Activated naive CD8-positive, alpha-beta T cell (primary cell): ENCODE results near the gene FSHB.
"Not testable (repeated sequence)": the region's sequence is repeated elsewhere in the genome, so short reads cannot be mapped to it uniquely, and the experiment has no call there.

Experiments used
- H3K27ac Mint-ChIP-seq: one replicate; pipeline ENCODE4 v1.8.0; 2021; ENCODE audit warnings: mixed read lengths
- H3K27me3 Mint-ChIP-seq: one replicate; pipeline ENCODE4 v1.8.0; 2021; ENCODE audit warnings: mixed read lengths
- H3K36me3 Mint-ChIP-seq: one replicate; pipeline ENCODE4 v1.8.0; 2021; ENCODE audit warnings: mixed read lengths
- H3K4me1 Mint-ChIP-seq: one replicate; pipeline ENCODE4 v1.8.0; 2021; ENCODE audit warnings: low read depth, mixed read lengths
- H3K4me3 Mint-ChIP-seq: one replicate; pipeline ENCODE4 v1.8.0; 2021; ENCODE audit warnings: mild to moderate bottlenecking, mixed read lengths
- H3K9me3 Mint-ChIP-seq: one replicate; pipeline ENCODE4 v1.8.0; 2021; ENCODE audit warnings: low read depth, mixed read lengths

The FSHB gene

GRCh38 chr11:30245621-30246020, 14.8 kb downstream of the FSHB start:
- H3K36me3 Mint-ChIP-seq: no peaks in the 10 kb centered on the region
- H3K4me1 Mint-ChIP-seq: no peaks in the 10 kb centered on the region
- H3K27me3 Mint-ChIP-seq: peaks cover 6% of the 10 kb centered on the region
- H3K4me3 Mint-ChIP-seq: no peak overlapping the region
- H3K9me3 Mint-ChIP-seq: no peaks in the 10 kb centered on the region
- no peak overlapping the region for H3K27ac Mint-ChIP-seq

GRCh38 chr11:30254307-30255298, 23.8 kb downstream of the FSHB start:
- H3K4me3 Mint-ChIP-seq: no peak overlapping the region
- no peak overlapping the region for H3K27ac Mint-ChIP-seq
- H3K4me1 Mint-ChIP-seq: no peaks in the 10 kb centered on the region
- H3K36me3 Mint-ChIP-seq: no peaks in the 10 kb centered on the region
- peaks cover 4% of the 10 kb centered on the region for H3K27me3 Mint-ChIP-seq
- no peaks in the 10 kb centered on the region for H3K9me3 Mint-ChIP-seq

GRCh38 chr11:30255637-30256036, 24.8 kb downstream of the FSHB start:
- Mint-ChIP-seq H3K9me3 (no peaks in the 10 kb centered on the region), H3K27ac (no peak overlapping the region), H3K27me3 (peaks cover 4% of the 10 kb centered on the region), H3K36me3 (no peaks in the 10 kb centered on the region), H3K4me3 (no peak overlapping the region), H3K4me1 (no peaks in the 10 kb centered on the region)

DNA sequence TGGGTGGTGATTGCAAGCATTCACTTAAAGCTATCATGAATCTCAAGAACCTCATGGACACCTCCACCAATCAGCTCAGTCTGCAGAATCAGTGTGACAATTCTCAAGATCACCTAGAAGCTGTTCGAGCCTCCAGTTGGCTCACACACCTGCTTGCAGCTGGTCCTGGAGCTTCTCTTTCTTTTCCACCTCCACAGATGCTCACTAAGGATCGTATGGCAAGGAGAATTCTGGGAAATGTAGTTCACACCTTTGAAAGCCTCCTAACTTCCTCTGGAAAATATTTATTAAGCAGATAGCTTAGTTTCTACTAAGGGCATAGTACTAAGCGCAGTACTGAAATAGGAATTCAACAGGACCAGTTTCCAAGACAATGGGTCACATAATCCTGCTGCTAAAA, 26.2 kb downstream of the FSHB start:
- Mint-ChIP-seq H3K4me1 (no peaks in the 10 kb centered on the region), H3K4me3 (no peak overlapping the region), H3K36me3 (no peaks in the 10 kb centered on the region), H3K27ac (no peak overlapping the region), H3K27me3 (peaks cover 4% of the 10 kb centered on the region), H3K9me3 (no peaks in the 10 kb centered on the region)

DNA sequence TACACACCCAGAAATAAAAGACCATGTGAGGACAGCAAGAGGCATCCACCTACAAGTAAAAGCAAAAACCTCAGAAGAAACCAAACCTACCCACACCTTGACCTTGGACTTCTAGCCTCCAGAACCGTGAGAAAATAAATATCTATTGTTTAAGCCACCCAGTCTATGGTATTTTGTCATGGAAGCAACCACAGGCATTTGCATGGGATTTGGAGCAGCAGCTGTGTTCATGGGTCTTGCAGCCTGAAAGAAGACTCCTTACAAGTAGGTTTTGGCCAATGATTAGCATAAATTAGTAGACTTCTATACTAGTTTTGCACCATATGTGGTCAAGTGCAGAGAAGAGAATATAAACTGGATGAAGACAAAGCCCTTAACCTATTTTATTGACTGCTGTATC, 27.9 kb downstream of the FSHB start:
- H3K36me3 Mint-ChIP-seq: no peaks in the 10 kb centered on the region
- no peaks in the 10 kb centered on the region for H3K4me1 Mint-ChIP-seq
- H3K4me3 Mint-ChIP-seq: no peak overlapping the region
- no peaks in the 10 kb centered on the region for H3K9me3 Mint-ChIP-seq
- no peak overlapping the region for H3K27ac Mint-ChIP-seq
- H3K27me3 Mint-ChIP-seq: peaks cover 2% of the 10 kb centered on the region

- Mint-ChIP-seq H3K27ac (no peak overlapping the region), H3K4me3 (no peak overlapping the region), H3K36me3 (peaks cover 2% of the 10 kb centered on the region), H3K27me3 (peaks cover 2% of the 10 kb centered on the region), H3K9me3 (no peaks in the 10 kb centered on the region), H3K4me1 (no peaks in the 10 kb centered on the region)
Measured at GRCh38 chr11:30260813-30261212, 30.0 kb downstream of the FSHB start.

DNA sequence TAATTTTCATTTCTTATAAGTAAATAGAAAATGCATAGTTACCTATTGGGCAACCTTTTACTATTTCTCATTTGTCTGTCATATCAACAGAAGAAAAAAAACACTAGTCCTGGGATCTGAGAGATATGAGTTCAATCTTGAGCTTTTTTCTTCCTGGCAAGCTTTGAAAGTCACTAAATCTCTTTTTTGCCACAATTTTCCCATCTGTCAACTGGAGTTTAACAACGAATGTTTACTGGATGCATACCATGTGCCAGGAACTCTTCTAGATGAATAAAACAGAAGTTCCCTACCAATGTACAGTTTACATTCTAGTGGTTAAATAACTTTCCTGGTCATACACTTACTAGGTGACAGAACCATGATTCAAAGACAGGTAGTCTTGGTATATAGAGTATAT, 31.0 kb downstream of the FSHB start:
- no peaks in the 10 kb centered on the region for H3K9me3 Mint-ChIP-seq
- H3K27ac Mint-ChIP-seq: no peak overlapping the region
- H3K4me1 Mint-ChIP-seq: no peaks in the 10 kb centered on the region
- no peak overlapping the region for H3K4me3 Mint-ChIP-seq
- peaks cover 2% of the 10 kb centered on the region for H3K36me3 Mint-ChIP-seq
- H3K27me3 Mint-ChIP-seq: peaks cover 2% of the 10 kb centered on the region

DNA sequence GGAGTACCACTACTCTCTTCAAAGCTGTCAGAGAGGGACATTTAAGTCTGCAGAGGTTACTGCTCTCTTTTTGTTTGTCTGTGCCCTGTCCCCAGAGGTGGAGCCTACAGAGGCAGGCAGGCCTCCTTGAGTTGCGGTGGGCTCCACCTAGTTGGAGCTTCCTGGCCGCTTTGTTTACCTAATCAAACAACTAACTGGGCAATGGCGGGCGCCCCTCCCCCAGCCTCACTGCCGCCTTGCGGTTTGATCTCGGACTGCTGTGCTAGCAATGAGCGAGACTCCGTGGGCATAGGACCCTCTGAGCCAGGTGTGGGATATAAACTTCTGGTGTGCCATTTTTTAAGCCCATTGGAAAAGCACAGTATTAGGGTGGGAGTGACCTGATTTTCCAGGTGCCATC, 37.8 kb downstream of the FSHB start:
- H3K36me3 Mint-ChIP-seq, H3K27ac Mint-ChIP-seq, H3K27me3 Mint-ChIP-seq, H3K4me3 Mint-ChIP-seq, H3K4me1 Mint-ChIP-seq, H3K9me3 Mint-ChIP-seq: not testable (repeated sequence)

GRCh38 chr11:30270671-30271070, 39.9 kb downstream of the FSHB start:
- no peaks in the 10 kb centered on the region for H3K36me3 Mint-ChIP-seq
- no peak overlapping the region for H3K4me3 Mint-ChIP-seq
- H3K4me1 Mint-ChIP-seq: no peaks in the 10 kb centered on the region
- no peaks in the 10 kb centered on the region for H3K9me3 Mint-ChIP-seq
- H3K27me3 Mint-ChIP-seq: peaks cover 2% of the 10 kb centered on the region
- H3K27ac Mint-ChIP-seq: no peak overlapping the region

- Mint-ChIP-seq H3K9me3 (no peaks in the 10 kb centered on the region), H3K4me1 (peaks cover 18% of the 10 kb centered on the region), H3K27me3 (no peaks in the 10 kb centered on the region), H3K36me3 (no peaks in the 10 kb centered on the region), H3K27ac (no peak overlapping the region), H3K4me3 (no peak overlapping the region)
Measured at GRCh38 chr11:30277176-30277575, 46.4 kb downstream of the FSHB start.

DNA sequence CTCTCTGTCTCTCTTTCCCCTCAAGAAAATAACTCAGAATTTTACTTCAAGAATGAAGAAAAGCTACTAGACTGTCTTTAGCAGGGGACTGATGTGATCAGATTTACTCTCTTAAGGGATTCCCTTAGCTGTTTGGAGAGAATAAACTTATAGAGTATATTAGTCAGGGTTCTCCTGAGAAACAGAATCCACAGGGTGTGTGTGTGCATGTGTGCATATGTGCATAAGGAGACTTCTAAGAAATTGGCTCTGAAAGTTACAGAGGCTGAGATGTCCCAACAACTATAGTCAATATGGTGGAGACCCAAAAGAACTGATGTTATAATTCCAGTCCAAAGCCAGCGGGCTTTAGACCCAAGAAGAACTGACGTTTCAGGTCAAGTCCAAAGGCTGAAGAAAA, 49.0 kb downstream of the FSHB start:
- Mint-ChIP-seq H3K27me3 (no peaks in the 10 kb centered on the region), H3K4me3 (no peak overlapping the region), H3K9me3 (no peaks in the 10 kb centered on the region), H3K4me1 (peaks cover 27% of the 10 kb centered on the region), H3K27ac (no peak overlapping the region), H3K36me3 (no peaks in the 10 kb centered on the region)

DNA sequence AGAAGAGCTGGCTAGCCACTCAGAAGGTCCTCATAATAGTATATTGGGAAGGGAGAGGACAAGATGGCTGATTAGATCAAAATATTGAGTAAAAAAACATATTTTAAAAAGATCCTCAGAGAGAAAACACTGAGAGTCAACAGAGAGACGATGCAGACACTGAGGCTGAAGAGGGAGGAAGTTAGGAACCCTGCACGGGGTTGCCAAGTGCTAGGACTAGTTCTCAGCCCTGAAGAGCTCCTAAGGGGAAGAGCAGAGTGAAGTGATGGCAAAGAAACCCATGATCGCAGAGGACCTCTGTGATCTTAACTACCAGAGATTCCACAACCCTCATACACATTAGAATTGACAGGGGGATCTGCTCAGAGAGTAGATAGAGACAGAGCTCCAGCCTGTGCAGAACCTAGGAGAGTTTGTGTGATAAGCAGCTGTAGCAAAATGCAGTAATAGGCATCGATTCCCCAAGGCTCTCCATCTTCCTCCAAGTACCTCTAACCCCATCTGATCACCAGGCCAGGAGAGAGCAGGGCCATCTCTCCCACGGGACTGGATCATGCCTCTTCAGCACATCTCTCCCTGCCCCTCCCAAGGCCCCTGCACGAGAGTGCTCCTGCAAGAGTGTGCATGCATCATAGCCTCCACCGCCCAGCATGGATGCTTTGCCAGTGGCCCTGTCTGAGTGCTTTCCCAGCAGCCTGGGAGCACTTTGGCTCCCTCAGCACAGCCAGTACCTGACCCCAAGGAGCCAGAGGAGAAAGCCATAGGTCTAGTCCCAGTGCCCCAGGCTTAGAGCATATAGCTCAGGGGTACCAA, 50.9 kb downstream of the FSHB start:
- Mint-ChIP-seq H3K4me1 (peaks cover 27% of the 10 kb centered on the region), H3K27me3 (no peaks in the 10 kb centered on the region), H3K27ac (no peak overlapping the region), H3K36me3 (no peaks in the 10 kb centered on the region), H3K9me3 (no peaks in the 10 kb centered on the region), H3K4me3 (peak overlapping the region; percentile 46)

GRCh38 chr11:30282289-30282631, 51.4 kb downstream of the FSHB start:
- no peaks in the 10 kb centered on the region for H3K27me3 Mint-ChIP-seq
- H3K27ac Mint-ChIP-seq: no peak overlapping the region
- H3K4me1 Mint-ChIP-seq: peaks cover 27% of the 10 kb centered on the region
- H3K36me3 Mint-ChIP-seq: no peaks in the 10 kb centered on the region
- peak overlapping the region; percentile 46 for H3K4me3 Mint-ChIP-seq
- H3K9me3 Mint-ChIP-seq: no peaks in the 10 kb centered on the region
